NCI-H446 treated with DMSO at 0.1 percent for 48 hours (cell line): ENCODE measurements around the gene MAPK1.
"Not testable (repeated sequence)": the region's sequence is repeated elsewhere in the genome, so short reads cannot be mapped to it uniquely, and the experiment has no call there.

Source experiments
- DNase-seq: peaks from one replicate; lab custom pipeline; 2025; lab: John Stamatoyannopoulos, UW

MAPK1 gene

GRCh38 chr22:21790849-21791610, 76.4 kb downstream of the MAPK1 start:
- not testable (repeated sequence) for DNase-seq

DNA sequence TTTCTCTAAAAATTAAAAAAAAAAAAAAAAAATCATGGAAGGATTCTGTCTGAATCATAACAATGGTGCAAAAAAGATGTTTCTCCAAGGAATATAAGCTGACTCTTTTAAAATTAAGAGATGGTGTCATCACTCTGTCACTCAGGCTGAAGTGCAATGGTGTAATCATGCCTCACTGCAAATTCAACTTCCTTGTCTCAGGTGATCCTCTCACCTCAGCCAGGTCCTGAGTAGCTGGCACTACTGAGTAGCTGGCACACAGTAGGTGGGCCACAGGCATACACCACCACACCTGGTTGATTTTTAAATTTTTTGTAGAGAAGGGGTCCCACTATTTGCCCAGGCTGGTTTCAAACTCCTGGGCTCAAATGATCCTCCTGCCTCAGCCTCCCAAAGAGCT, 77.1 kb downstream of the MAPK1 start:
- no peak for DNase-seq

DNA sequence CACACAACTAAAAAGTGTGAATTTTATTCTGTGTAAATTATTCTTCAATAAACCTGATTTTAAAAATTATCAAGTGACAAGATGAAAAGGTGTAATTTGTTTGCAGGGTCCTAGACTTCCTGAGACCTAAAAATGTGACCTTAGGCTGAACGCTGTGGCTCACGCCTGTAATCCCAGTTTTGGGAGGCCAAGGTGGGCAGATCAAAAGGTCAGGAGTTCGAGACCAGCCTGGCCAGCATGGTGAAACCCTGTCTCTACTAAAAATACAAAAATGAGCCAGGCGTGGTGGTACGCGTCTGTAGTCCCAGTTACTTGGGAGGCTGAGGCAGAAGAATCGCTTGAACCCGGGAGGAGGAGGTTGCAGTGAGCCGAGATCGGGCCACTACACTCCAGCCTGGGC, 79.9 kb downstream of the MAPK1 start:
- not testable (repeated sequence) for DNase-seq

DNA sequence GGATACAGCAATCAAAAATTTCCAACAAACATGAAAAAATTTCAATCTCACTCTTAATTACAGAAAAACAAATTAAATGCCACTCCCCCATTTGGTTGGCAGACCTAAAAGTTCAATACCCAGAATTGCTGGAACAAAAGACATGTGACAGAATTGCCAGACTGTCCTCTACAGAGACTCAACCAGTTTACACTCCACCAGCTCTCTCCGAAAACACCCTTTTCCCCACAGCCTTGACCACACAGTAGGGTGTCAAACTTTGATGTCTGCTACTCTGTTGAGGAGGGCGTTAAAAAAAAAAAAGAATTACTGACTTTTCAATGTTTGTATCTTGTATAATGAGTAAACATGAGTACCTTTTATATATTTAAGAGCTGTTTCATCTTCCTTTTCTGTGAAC, 87.2 kb downstream of the MAPK1 start:
- DNase-seq = no peak

DNA sequence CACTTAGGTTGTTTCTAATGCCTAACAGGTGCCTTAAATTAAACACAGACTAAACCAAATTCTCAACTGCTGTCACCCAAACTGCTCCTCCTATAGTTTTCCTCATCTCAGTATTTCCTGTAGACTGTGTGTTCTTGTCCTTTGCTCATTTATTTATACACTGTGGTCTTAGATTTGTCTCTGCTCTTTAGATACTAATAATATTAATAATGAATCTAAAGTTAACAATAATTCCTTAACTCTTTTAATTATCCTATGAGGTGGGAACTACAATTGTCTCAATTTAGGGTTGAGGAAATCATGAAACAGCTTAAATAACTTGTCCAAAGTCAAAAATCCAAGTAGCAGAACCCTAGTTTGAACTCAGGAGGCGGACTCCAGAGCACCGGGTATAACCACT, 88.0 kb downstream of the MAPK1 start:
- no peak for DNase-seq

- DNase-seq = no peak
Observed at GRCh38 chr22:21778705-21779363, 88.6 kb downstream of the MAPK1 start.

DNA sequence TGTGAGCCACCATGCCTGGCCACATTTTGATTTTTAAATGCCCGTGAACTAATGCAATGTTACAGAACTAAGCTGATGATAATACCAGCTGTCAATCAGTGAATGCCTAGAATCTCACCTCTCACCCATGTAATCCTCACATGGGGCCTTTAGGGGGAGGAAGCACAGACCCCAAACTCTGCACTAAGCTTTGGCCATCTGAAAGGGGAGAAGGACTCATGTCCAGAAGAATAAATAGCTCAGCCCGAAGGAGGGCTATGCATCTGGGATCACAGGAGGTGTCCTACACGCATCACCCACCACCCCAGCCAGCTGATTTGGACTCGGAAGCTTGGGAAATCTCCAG, 95.8 kb downstream of the MAPK1 start:
- no peak for DNase-seq

DNA sequence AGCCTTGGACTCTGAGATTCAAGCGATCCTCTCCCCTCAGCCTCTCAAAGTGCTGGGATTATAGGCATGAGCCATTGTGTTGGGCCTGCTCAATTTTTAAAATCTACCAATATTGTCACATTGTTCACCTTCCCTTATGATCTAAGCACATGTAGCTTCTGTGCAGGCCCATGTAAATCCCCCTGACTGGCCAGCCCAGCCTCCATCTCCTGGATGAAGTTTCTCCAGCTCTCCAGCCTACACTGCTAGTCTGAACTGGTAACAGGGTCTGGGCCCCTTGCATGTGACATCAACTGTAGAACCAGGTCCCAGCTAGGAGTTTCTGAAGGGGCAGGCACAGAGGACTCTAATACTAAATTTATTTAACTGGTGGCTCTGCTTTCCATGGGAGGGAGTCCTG, 99.0 kb downstream of the MAPK1 start:
- no peak for DNase-seq

DNA sequence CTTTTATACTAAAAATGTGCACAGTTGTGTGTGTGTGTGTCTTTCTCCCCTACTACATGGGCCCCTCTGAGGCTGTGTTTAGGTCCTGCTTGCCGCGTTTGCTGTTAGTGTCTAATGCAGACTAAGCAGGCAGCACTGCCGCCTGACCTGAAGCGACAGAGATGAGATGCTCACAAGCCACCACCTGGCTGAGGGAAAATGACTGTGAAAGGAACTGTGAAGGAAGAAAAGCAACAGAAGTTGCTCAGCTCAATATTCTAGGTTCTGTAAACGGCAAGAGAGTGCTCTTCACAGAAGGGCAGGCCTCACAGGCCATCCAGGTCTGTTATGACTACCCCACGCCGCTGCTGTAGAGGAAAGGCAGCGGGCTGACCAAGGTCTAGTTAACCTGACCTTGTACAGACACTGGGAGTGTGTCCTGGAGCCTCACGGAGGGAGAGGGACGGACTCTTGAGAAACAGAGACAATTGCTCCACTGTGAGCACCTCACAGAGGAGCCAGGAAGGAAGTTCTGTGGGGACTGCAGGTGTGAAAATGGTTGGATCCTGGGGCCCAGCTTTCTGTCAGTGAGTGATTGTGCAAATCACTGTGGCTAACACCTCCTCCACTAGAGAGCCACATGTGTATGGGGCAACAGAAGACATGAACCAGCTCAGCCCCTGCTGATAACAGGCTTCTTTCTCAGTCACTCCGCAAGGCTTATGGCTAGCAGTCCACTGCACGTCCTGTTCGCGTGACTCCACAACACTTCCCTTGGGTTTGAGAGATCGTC, 100.6 kb downstream of the MAPK1 start:
- no peak for DNase-seq

- no peak for DNase-seq
Observed at GRCh38 chr22:21765909-21766529, 101.4 kb downstream of the MAPK1 start.

GRCh38 chr22:21764038-21764804, 103.2 kb downstream of the MAPK1 start:
- no peak for DNase-seq

DNA sequence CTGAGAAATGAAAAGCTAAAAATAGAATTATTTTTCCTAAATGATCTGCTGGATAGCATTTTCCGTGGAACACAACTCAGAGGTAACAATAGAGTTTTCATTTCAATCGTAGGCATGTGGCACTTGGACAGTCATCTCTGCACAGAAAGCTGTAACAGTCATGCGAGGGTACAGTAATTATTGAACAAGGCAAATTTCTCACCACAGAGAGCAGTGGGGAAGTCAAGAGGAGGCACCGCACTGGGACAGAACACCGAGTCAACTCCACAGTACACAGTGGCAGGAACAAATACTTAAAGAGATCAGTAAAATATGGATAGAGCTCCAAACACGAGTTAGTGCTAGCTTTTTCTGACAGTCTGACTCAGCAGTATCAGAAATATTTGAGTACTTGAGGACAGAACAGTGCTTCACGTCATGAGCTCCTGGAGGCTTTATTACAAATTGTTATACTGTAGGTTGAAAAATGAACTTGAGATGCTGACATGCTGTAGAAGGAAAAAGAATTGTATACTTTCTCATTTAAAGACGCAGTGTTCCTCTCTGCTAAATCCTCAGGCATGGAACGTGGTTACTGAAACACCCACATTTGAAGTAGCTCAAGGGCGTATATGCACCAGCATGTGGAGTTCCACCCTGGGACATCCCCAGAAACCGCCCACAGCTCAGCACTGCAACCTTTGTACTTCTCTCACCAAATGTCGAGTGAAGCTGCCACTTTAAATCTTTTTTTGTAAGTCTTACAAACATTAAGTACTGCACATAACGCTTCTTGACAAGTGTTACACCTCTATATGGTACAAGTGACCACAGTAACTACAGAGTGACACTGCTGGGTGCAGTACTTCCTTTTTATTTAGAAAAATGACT, 104.5 kb downstream of the MAPK1 start:
- DNase-seq = no peak

DNA sequence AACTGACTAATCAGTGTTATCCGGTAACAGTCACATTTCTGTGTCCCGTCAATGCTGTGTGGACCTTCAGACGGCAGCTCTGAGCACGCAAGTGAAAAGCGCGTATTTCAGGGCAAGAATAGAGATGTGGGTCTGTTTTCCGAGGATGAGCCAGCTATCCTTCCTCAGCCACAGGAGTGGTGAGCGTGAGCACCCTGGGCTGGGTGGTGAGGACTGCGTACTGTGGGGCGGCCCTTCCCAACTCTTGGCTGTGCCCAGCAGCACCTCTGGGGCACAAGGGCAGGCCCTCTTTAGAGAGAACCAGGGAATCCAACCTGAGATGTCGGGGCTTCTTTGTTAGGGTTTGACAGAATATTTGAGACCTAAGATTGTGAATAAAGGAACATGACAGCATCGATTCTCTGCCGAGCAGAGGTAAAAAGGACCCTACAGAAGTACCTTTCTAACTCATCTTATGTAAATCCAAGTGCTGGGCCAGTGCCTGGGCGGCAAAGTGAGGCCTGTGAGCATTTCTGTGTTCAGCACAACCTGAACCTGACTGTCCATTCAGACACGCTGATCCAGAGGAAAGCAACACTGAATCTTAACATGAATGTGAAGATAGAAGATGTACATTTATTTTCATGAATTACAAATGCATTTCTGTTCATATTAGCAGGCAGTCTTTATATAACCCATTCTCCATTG, 105.3 kb downstream of the MAPK1 start:
- no peak for DNase-seq

GRCh38 chr22:21761086-21761485, 106.4 kb downstream of the MAPK1 start:
- no peak for DNase-seq

- no peak for DNase-seq
Observed at GRCh38 chr22:21760640-21761039, 106.8 kb downstream of the MAPK1 start.

DNA sequence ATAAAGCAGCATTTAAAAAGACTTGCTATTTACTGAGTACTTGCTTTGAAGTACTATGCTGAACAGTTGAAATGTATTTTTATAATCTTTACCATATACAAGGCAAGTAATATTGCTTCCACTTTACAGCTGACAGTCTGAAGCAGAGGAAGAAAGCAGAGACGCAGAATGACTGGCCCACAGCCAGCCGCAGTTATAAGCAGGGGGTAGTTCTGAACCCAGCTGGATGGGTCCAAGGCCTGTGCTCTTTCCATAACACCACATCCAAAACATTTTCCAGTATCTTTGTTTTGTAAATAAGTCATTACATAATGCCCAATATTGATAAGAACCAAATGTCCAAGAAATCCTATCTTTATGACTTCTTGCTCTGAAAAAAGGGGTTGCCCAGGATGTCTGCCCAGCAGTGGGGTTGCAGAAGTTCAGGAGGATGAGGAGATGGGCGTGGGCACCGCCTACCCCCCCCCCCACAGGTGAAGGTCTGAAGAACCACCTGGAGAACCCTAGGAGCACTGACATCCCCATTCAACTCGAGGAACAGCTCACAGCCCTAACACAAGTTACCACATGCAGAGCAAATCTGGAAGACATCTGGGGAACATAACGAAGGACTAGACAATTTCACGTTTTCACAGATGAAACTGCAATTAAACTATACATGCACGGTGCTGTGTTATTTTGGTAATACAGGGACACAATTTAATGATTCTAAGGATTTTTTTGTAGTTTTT, 107.6 kb downstream of the MAPK1 start:
- DNase-seq = no peak

- no peak for DNase-seq
Observed at GRCh38 chr22:21759093-21759492, 108.4 kb downstream of the MAPK1 start.

DNA sequence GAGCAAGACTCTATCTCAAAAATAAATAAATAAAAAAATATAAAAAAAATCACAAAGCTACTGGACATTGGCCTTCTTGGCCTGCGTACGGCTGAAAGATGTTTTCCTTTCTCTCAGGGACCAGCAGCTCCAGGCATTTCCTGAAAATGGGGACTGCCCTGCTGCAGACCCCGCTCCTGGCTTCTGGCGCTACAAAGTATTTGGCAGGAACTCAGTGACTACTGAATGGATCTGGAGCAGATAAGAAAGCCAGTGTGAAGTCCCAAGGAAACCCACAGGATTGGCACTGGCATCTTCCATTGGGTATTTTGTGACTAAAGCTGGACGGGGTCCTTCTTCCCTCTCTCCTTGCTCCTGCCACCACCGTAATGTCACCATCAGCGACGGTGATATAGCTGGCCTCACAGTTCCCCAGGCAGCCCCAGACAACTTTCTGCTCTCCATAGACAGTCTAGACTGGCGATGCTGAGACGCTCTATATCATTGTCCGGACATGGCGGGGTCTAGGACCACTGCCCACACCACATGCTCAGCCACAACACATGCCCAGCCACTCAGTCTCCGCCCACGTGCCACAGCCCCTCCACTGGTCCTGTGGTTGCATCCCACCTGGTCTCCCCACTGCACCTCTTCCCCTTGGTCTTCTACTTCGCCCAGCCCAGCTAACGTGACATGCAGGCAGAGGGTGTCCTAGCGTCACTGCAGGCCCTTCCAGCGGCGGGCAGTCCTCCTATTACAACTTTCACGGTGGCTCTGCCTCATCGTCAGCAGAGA, 109.2 kb downstream of the MAPK1 start:
- DNase-seq = no peak

DNA sequence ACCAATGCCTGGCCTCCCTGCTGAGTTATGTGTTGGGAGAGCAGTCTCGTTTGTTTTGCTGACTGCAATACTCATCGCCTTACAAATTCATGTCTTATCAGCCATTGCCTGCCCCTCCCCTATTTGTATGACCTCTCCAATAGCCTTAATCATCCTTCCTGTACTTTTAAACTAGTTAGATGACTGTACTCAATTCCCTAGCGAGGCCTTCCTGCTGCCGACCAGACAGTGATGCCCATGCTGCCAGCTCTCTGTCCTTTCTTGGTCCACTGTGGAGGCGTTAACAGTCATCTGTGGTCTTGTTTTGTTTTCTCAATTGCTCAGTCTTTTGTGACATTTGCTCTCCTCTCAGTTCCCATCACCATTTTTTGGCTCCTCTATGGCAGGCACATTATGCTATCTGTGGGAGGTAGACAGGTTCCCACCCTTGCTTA, 111.6 kb downstream of the MAPK1 start:
- DNase-seq = no peak
